ENCODE results near the gene CDKL5.
"Not testable (repeated sequence)": the region's sequence is repeated elsewhere in the genome, so short reads cannot be mapped to it uniquely, and the experiment has no call there.

The CDKL5 gene

GRCh38 chrX:18425199-18426003 is at the start of gene CDKL5:
Gene CDKL5 (plus strand): TSS chrX:18425608. CDS start chrX:18507097, 81,489 bp downstream.
- DNase-seq (ENCODE audit: low read depth), result peak; percentile 90

- no peak for DNase-seq (ENCODE audit: low read depth)
Measured at GRCh38 chrX:18377796-18378195, 47.6 kb upstream of the CDKL5 start.

- no peak for DNase-seq (ENCODE audit: low read depth)
Measured at GRCh38 chrX:18389966-18390365, 35.4 kb upstream of the CDKL5 start.

- DNase-seq (ENCODE audit: low read depth), result no peak
Measured at GRCh38 chrX:18390941-18391538, 34.4 kb upstream of the CDKL5 start.

GRCh38 chrX:18394477-18394876 is 30.9 kb upstream of the CDKL5 start:
- no peak for DNase-seq (ENCODE audit: low read depth)

- DNase-seq (ENCODE audit: low read depth), result no peak
Measured at GRCh38 chrX:18401848-18402213, 23.6 kb upstream of the CDKL5 start.

GRCh38 chrX:18406531-18407266 is 18.7 kb upstream of the CDKL5 start:
- DNase-seq (ENCODE audit: low read depth), result no peak

- no peak for DNase-seq (ENCODE audit: low read depth)
Measured at GRCh38 chrX:18410038-18410437, 15.4 kb upstream of the CDKL5 start.

- DNase-seq (ENCODE audit: low read depth), result no peak
Measured at GRCh38 chrX:18415386-18415785, 10.0 kb upstream of the CDKL5 start.

GRCh38 chrX:18422325-18422724 is 3.1 kb upstream of the CDKL5 start:
- DNase-seq (ENCODE audit: low read depth), result no peak

GRCh38 chrX:18422886-18423285 is 2.5 kb upstream of the CDKL5 start:
- no peak for DNase-seq (ENCODE audit: low read depth)

- DNase-seq (ENCODE audit: low read depth), result peak; percentile 1
Measured at GRCh38 chrX:18424482-18425198, 768 bp upstream of the CDKL5 start.

GRCh38 chrX:18426004-18426320 is 554 bp downstream of the CDKL5 start:
- no peak for DNase-seq (ENCODE audit: low read depth)

- DNase-seq (ENCODE audit: low read depth), result no peak
Measured at GRCh38 chrX:18428006-18428405, 2.6 kb downstream of the CDKL5 start.

GRCh38 chrX:18433288-18433687 is 7.9 kb downstream of the CDKL5 start:
- DNase-seq (ENCODE audit: low read depth), result not testable (repeated sequence)

GRCh38 chrX:18434896-18435295 is 9.5 kb downstream of the CDKL5 start:
- DNase-seq (ENCODE audit: low read depth), result no peak

GRCh38 chrX:18436017-18436416 is 10.6 kb downstream of the CDKL5 start:
- no peak for DNase-seq (ENCODE audit: low read depth)

- no peak for DNase-seq (ENCODE audit: low read depth)
Measured at GRCh38 chrX:18440835-18441234, 15.4 kb downstream of the CDKL5 start.

GRCh38 chrX:18441780-18442367 is 16.5 kb downstream of the CDKL5 start:
- DNase-seq (ENCODE audit: low read depth), result no peak

GRCh38 chrX:18448416-18448815 is 23.0 kb downstream of the CDKL5 start:
- no peak for DNase-seq (ENCODE audit: low read depth)

- no peak for DNase-seq (ENCODE audit: low read depth)
Measured at GRCh38 chrX:18449236-18449635, 23.8 kb downstream of the CDKL5 start.

GRCh38 chrX:18455384-18455783 is 30.0 kb downstream of the CDKL5 start:
- no peak for DNase-seq (ENCODE audit: low read depth)
